ENCODE data around the gene JPT2. TPM values are rescaled to one million over a fixed set of nuclear protein-coding genes. Genes with fewer than 3 reads are reported as not detected.

Gene JPT2
- total RNA-seq, 1 experiment from 2014 or later = 200 TPM

DNA sequence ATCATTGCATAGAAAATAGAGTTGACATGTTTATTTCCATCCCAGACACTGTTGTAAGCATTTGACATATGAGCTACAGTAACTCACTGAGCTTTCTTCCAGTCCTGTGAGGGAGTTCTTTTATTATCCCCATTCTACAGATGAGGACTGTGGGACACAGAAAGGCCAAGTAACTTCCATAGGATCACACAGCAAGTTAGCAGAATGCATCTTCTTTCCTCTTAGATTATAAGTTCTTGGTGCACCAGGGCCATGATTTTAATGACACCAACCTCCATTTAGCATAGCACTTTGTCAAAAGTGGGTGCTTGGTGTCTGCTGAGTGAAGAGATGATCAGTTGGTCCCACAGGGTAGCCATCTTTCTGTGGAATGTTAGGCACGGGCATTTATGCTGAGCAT, 12.7 kb downstream of the JPT2 start:
- no peaks in the 10 kb centered on the region for H3K9me3 ChIP-seq (ENCODE audit: low read depth, low read length, poor library complexity, severe bottlenecking)
- no peak overlapping the region for H3K4me3 ChIP-seq (ENCODE audit: low read depth, low read length, poor library complexity, severe bottlenecking)
- CTCF ChIA-PET = interaction anchor here (2.3 kb wide), 1 partner anchor 15 kb away, joined by 10 read pairs; the partner anchor contains the start of gene MAPK8IP3
- TF ChIP-seq, protein P1, sequence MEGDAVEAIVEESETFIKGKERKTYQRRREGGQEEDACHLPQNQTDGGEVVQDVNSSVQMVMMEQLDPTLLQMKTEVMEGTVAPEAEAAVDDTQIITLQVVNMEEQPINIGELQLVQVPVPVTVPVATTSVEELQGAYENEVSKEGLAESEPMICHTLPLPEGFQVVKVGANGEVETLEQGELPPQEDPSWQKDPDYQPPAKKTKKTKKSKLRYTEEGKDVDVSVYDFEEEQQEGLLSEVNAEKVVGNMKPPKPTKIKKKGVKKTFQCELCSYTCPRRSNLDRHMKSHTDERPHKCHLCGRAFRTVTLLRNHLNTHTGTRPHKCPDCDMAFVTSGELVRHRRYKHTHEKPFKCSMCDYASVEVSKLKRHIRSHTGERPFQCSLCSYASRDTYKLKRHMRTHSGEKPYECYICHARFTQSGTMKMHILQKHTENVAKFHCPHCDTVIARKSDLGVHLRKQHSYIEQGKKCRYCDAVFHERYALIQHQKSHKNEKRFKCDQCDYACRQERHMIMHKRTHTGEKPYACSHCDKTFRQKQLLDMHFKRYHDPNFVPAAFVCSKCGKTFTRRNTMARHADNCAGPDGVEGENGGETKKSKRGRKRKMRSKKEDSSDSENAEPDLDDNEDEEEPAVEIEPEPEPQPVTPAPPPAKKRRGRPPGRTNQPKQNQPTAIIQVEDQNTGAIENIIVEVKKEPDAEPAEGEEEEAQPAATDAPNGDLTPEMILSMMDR (conservative IDR thresholded peaks at IDR 0.05; ENCODE audit: low read depth, low read length) = no peak
- TF ChIP-seq EZH2 (IDR thresholded peaks at IDR 0.05; ENCODE audit: borderline replicate concordance, low read depth, low read length, poor library complexity, severe bottlenecking) = no peak
- POLR2A ChIA-PET (ENCODE audit: low non-redundant PET) = no interaction called here
- H3K36me3 ChIP-seq (ENCODE audit: insufficient read depth, low read length, poor library complexity, severe bottlenecking) = peaks cover 90% of the 10 kb centered on the region
- DNase-seq (ENCODE audit: low spot score) = no peak
- H3K27ac ChIP-seq (ENCODE audit: low read depth, low read length, poor library complexity, severe bottlenecking) = no peak overlapping the region
- no peaks in the 10 kb centered on the region for H3K27me3 ChIP-seq (replicated peaks; ENCODE audit: insufficient read depth, low read depth, low read length, poor library complexity)
- no TSS peak for BruUV-seq (replicated peaks)
- H3K4me1 ChIP-seq (ENCODE audit: insufficient read depth, low read length, poor library complexity, severe bottlenecking) = no peaks in the 10 kb centered on the region
- intact Hi-C loops (cut with micrococcal nuclease; ENCODE audit: unreplicated experiment) = no loop called here

DNA sequence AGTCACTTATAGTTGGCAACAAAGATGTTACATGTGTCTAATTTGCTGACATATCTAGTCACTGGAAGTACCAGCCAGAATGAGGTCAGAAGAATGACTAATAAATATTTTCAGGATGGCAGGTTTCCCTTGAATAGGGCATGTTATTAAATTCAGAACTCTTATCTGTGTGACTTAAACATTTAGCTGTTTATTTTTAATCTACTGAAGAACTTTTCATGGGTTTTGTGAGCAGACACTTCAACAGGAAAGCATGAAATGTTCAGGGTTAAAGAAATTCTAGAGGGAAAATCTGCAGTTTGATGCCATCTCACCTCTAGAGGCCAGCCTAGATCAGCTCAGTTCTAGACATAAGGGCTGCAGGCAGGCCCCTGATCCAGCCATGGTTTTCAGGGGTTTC, 13.2 kb downstream of the JPT2 start:
- POLR2A ChIA-PET (ENCODE audit: low non-redundant PET) = no interaction called here
- BruUV-seq (replicated peaks) = no TSS peak
- DNase-seq (ENCODE audit: low spot score) = no peak
- CTCF ChIA-PET = interaction anchor here (2.3 kb wide), 1 partner anchor 15 kb away, joined by 10 read pairs; the partner anchor contains the start of gene MAPK8IP3
- H3K4me1 ChIP-seq (ENCODE audit: insufficient read depth, low read length, poor library complexity, severe bottlenecking) = no peaks in the 10 kb centered on the region
- no peak overlapping the region for H3K27ac ChIP-seq (ENCODE audit: low read depth, low read length, poor library complexity, severe bottlenecking)
- H3K36me3 ChIP-seq (ENCODE audit: insufficient read depth, low read length, poor library complexity, severe bottlenecking) = peaks cover 90% of the 10 kb centered on the region
- TF ChIP-seq, protein P1 (conservative IDR thresholded peaks at IDR 0.05; ENCODE audit: low read depth, low read length) = no peak
- no peak for TF ChIP-seq EZH2 (IDR thresholded peaks at IDR 0.05; ENCODE audit: borderline replicate concordance, low read depth, low read length, poor library complexity, severe bottlenecking)
- H3K9me3 ChIP-seq (ENCODE audit: low read depth, low read length, poor library complexity, severe bottlenecking) = no peaks in the 10 kb centered on the region
- no peaks in the 10 kb centered on the region for H3K27me3 ChIP-seq (replicated peaks; ENCODE audit: insufficient read depth, low read depth, low read length, poor library complexity)
- intact Hi-C loops (cut with micrococcal nuclease; ENCODE audit: unreplicated experiment) = no loop called here
- no peak overlapping the region for H3K4me3 ChIP-seq (ENCODE audit: low read depth, low read length, poor library complexity, severe bottlenecking)

DNA sequence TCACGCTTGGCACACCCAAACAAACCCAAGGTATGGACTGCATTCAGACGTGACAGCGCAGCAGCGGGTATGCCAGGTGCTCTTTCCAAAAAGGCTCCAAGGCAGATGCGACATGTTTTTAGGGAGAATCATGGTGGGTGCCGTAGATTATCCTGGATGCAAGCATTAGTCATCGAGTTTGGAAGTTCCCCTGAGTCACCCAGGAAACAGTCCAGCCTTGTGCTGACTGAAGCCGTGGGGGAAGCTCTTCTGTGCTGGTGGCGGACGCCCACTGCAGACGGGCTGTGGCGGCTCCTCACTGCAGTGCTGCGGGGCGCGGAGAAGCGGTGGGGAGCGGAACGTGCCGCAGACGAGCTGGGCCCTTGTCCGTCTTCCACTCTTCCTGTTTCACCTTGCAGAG, 13.9 kb downstream of the JPT2 start:
- Histone ChIP-seq H3K27me3 (replicated peaks; ENCODE audit: insufficient read depth, low read depth, low read length, poor library complexity) (no peaks in the 10 kb centered on the region), H3K36me3 (ENCODE audit: insufficient read depth, low read length, poor library complexity, severe bottlenecking) (peaks cover 91% of the 10 kb centered on the region), H3K4me1 (ENCODE audit: insufficient read depth, low read length, poor library complexity, severe bottlenecking) (no peaks in the 10 kb centered on the region), H3K27ac (ENCODE audit: low read depth, low read length, poor library complexity, severe bottlenecking) (no peak overlapping the region), H3K9me3 (ENCODE audit: low read depth, low read length, poor library complexity, severe bottlenecking) (no peaks in the 10 kb centered on the region), H3K4me3 (ENCODE audit: low read depth, low read length, poor library complexity, severe bottlenecking) (no peak overlapping the region)
- ChIA-PET CTCF (interaction anchor here (2.3 kb wide), 1 partner anchor 14 kb away, joined by 10 read pairs; the partner anchor contains the start of gene MAPK8IP3), POLR2A (ENCODE audit: low non-redundant PET) (no interaction called here)
- intact Hi-C loops (cut with micrococcal nuclease; ENCODE audit: unreplicated experiment) = no loop called here
- no TSS peak for BruUV-seq (replicated peaks)
- TF ChIP-seq, protein P1 (conservative IDR thresholded peaks at IDR 0.05; ENCODE audit: low read depth, low read length) = no peak
- TF ChIP-seq EZH2 (IDR thresholded peaks at IDR 0.05; ENCODE audit: borderline replicate concordance, low read depth, low read length, poor library complexity, severe bottlenecking) = no peak
- peak; percentile 35 for DNase-seq (ENCODE audit: low spot score)

Measured in A673 (cell line).